Aorta (tissue), 5 donors: ENCODE measurements around the gene P2RX1. TPM values are rescaled to one million over a fixed set of nuclear protein-coding genes. Genes with fewer than 3 reads are reported as not detected.
A peak's percentile ranks its signal among the peaks of the same experiment; 100 is the strongest.

Experiments
- ATAC-seq: fragments of 200-7000 bp; cut with Tn5 transposase; one replicate; pipeline ENCODE4 v1.9.1; 2022; ENCODE audit warnings: moderate library complexity; ENCODE audit not compliant: low FRiP score
- DNase-seq, 2 donors: peaks; one replicate each; pipeline ENCODE4 v3.0.0-alpha.2; 2020
- H3K27ac ChIP-seq, 2 donors: one replicate each; pipeline ENCODE4 v1.5.1; 2013; ENCODE audit warnings: low read length in 2 of 2, mild to moderate bottlenecking in 2 of 2, moderate library complexity in 2 of 2, control low read depth in 1 of 2, inconsistent platforms in 1 of 2, low read depth in 1 of 2
- H3K27me3 ChIP-seq, 2 donors: one replicate each; pipeline ENCODE4 v1.6.1; 2013; ENCODE audit warnings: control low read depth in 1 of 2, low read length in 1 of 2, mild to moderate bottlenecking in 1 of 2, moderate library complexity in 1 of 2; ENCODE audit not compliant: insufficient read depth in 2 of 2, control insufficient read depth in 1 of 2
- H3K36me3 ChIP-seq, 2 donors: one replicate each; pipeline ENCODE4 v1.6.1; 2013; ENCODE audit warnings: control low read depth in 1 of 2, low read length in 1 of 2, mild to moderate bottlenecking in 1 of 2; ENCODE audit not compliant: insufficient read depth in 2 of 2, control insufficient read depth in 1 of 2
- H3K4me1 ChIP-seq, 2 donors: one replicate each; pipeline ENCODE4 v1.6.1; 2013; ENCODE audit warnings: low read length in 2 of 2, control low read depth in 1 of 2, mild to moderate bottlenecking in 1 of 2, moderate library complexity in 1 of 2; ENCODE audit not compliant: insufficient read depth in 2 of 2, control insufficient read depth in 1 of 2
- H3K4me3 ChIP-seq, 2 donors: one replicate each; pipeline ENCODE4 v1.5.1; 2013; ENCODE audit warnings: low read length in 2 of 2, control low read depth in 1 of 2, mild to moderate bottlenecking in 1 of 2
- H3K9me3 ChIP-seq: one replicate; pipeline ENCODE4 v1.6.1; 2013; ENCODE audit warnings: mild to moderate bottlenecking, low read length; ENCODE audit not compliant: control insufficient read depth
- WGBS, 2 donors: extraction: QIAGEN DNeasy Blood & Tissue Kit; methylation state at CpG; one replicate each; pipeline ENCODE4 v1.1.7; 2013; 5-methylcytosine and 5-hydroxymethylcytosine counted together
- intact Hi-C, 2 donors: fragments of 100-400 bp; cut with DNase I; formaldehyde crosslinking; loops; one replicate each; pipeline versions ENCODE4 v1.14.2 to v1.15.0; 2022
- polyA plus RNA-seq, 2 donors: library from polyadenylated mRNA; stranded (reverse); fragments of 200-250 nt; gene quantifications; one replicate each; pipeline ENCODE4 v1.2.3, GENCODE V29; 2013
- total RNA-seq, 2 donors: library from RNA; stranded (reverse); fragmentation: NEBNext Ultra II Directional; extraction: Animal tissue kit (Norgen Biotek cat#: 25700); gene quantifications; one replicate each; pipeline ENCODE4 v1.2.1, GENCODE V29; 2021
- donor health status: healthy with polysubstance abuse.
- donor health status: Bipolar disorder and iron deficiency.
- donor health status: DM: no; HTN: no; CAD: no.
- donor health status: DM: no; HTN: no; CAD: no.
- donor health status: DM: yes; HTN: yes; CAD: no.

The P2RX1 gene
- total and polyA plus RNA-seq, 4 donors: 0.50 to 4.7 (median 2.6) TPM

- ATAC-seq (no peak), DNase-seq (peak in 1 of 2 donors; percentile 64)
- no peaks in the 10 kb centered on the region for H3K27me3 ChIP-seq
- no peaks in the 10 kb centered on the region for H3K9me3 ChIP-seq
- no peak overlapping the region for H3K27ac ChIP-seq
- intact Hi-C loops: no loop called here
- no peaks in the 10 kb centered on the region for H3K36me3 ChIP-seq
- H3K4me3 ChIP-seq: no peak overlapping the region
- 83 to 85% methylated on average over 10 of the region's 10 CpGs for WGBS, 2 donors
- H3K4me1 ChIP-seq: no peaks in the 10 kb centered on the region
Observed at GRCh38 chr17:3852561-3852960, 63.7 kb downstream of the P2RX1 start.

GRCh38 chr17:3851461-3852100, 64.7 kb downstream of the P2RX1 start:
- ATAC-seq: no peak

GRCh38 chr17:3848229-3848835, 67.9 kb downstream of the P2RX1 start:
- no peaks in the 10 kb centered on the region for H3K36me3 ChIP-seq
- H3K4me3 ChIP-seq: no peak overlapping the region
- ATAC-seq (no peak), DNase-seq (peak in 1 of 2 donors; percentile 25)
- H3K27me3 ChIP-seq: no peaks in the 10 kb centered on the region
- no peaks in the 10 kb centered on the region for H3K9me3 ChIP-seq
- H3K4me1 ChIP-seq: no peaks in the 10 kb centered on the region
- intact Hi-C loops: loop anchor here in 1 of 2 donors (10.0 kb wide), 1 partner anchor 114 kb away; no protein-coding TSS in a partner anchor
- WGBS, 2 donors: 87 to 88% methylated on average over 9 of the region's 9 CpGs
- no peak overlapping the region for H3K27ac ChIP-seq

More at GRCh38 chr17:3851461-3852100, 64.7 kb downstream of the P2RX1 start:
- no peaks in the 10 kb centered on the region for H3K36me3 ChIP-seq
- no peak overlapping the region for H3K27ac ChIP-seq
- peak in 1 of 2 donors; percentile 55 for DNase-seq
- H3K4me3 ChIP-seq: no peak overlapping the region
- H3K27me3 ChIP-seq: no peaks in the 10 kb centered on the region
- intact Hi-C loops: no loop called here
- H3K9me3 ChIP-seq: no peaks in the 10 kb centered on the region
- 86 to 88% methylated on average over 24 of the region's 24 CpGs for WGBS, 2 donors
- no peaks in the 10 kb centered on the region for H3K4me1 ChIP-seq

GRCh38 chr17:3847165-3847670, 69.0 kb downstream of the P2RX1 start:
- ATAC-seq (no peak), DNase-seq (peak in 1 of 2 donors; percentile 71)
- 90 to 95% methylated on average over 9 of the region's 9 CpGs for WGBS, 2 donors
- no peak overlapping the region for H3K4me3 ChIP-seq
- H3K9me3 ChIP-seq: no peaks in the 10 kb centered on the region
- H3K27ac ChIP-seq: no peak overlapping the region
- intact Hi-C loops: loop anchor here in 1 of 2 donors (10.0 kb wide), 1 partner anchor 112 kb away; no protein-coding TSS in a partner anchor
- H3K4me1 ChIP-seq: no peaks in the 10 kb centered on the region
- H3K36me3 ChIP-seq: no peaks in the 10 kb centered on the region
- no peaks in the 10 kb centered on the region for H3K27me3 ChIP-seq

Other genes with a start within 250 kb of the P2RX1 start
- gene TAX1BP3, start 247.9 kb downstream of the P2RX1 start, total RNA-seq: 100 to 1,000 TPM; 101 to 108 TPM
- 100 to 1,000 TPM in 1 of 2 donors, 10 to 100 TPM in 1; 93.2 to 155 TPM for gene TAX1BP3, start 247.9 kb downstream of the P2RX1 start, polyA plus RNA-seq
- 10 to 100 TPM; 19.2 to 25.7 TPM for gene EMC6, start 247.7 kb downstream of the P2RX1 start, total RNA-seq
- 10 to 100 TPM; 33.1 to 48.5 TPM for gene EMC6, start 247.7 kb downstream of the P2RX1 start, polyA plus RNA-seq
- 1 to 10 TPM; 1.0 to 1.3 TPM for gene P2RX5, start 220.3 kb downstream of the P2RX1 start, total RNA-seq
- gene P2RX5, start 220.3 kb downstream of the P2RX1 start, polyA plus RNA-seq: 1 to 10 TPM in 1 of 2 donors, under 1 TPM in 1; 0.61 to 4.9 TPM
- gene HASPIN, start 192.6 kb downstream of the P2RX1 start, total RNA-seq: under 1 TPM; 0.13 to 0.27 TPM
- not detected for gene HASPIN, start 192.6 kb downstream of the P2RX1 start, polyA plus RNA-seq
- gene ITGAE, start 115.3 kb downstream of the P2RX1 start, total RNA-seq: 10 to 100 TPM; 16.0 to 20.5 TPM
- gene ITGAE, start 115.3 kb downstream of the P2RX1 start, polyA plus RNA-seq: 10 to 100 TPM; 35.4 to 57.0 TPM
- gene NCBP3, start 70.2 kb downstream of the P2RX1 start, total RNA-seq: 10 to 100 TPM; 28.2 to 36.9 TPM
- 10 to 100 TPM in 1 of 2 donors, 1 to 10 TPM in 1; 6.5 to 19.0 TPM for gene NCBP3, start 70.2 kb downstream of the P2RX1 start, polyA plus RNA-seq
- gene CAMKK1, start 23.4 kb downstream of the P2RX1 start, total RNA-seq: 10 to 100 TPM in 1 of 2 donors, 1 to 10 TPM in 1; 5.1 to 11.2 TPM
- 1 to 10 TPM; 1.6 to 4.2 TPM for gene CAMKK1, start 23.4 kb downstream of the P2RX1 start, polyA plus RNA-seq
- 10 to 100 TPM; 28.7 to 32.1 TPM for gene ATP2A3, start 48.0 kb upstream of the P2RX1 start, total RNA-seq
- 10 to 100 TPM in 1 of 2 donors, 1 to 10 TPM in 1; 7.5 to 88.7 TPM for gene ATP2A3, start 48.0 kb upstream of the P2RX1 start, polyA plus RNA-seq
- 10 to 100 TPM; 64.4 to 68.5 TPM for gene ZZEF1, start 226.6 kb upstream of the P2RX1 start, total RNA-seq
- 10 to 100 TPM; 11.0 to 18.9 TPM for gene ZZEF1, start 226.6 kb upstream of the P2RX1 start, polyA plus RNA-seq
- gene CYB5D2, start 226.7 kb upstream of the P2RX1 start, total RNA-seq: 10 to 100 TPM; 13.7 to 17.9 TPM
- 10 to 100 TPM; 14.8 to 30.3 TPM for gene CYB5D2, start 226.7 kb upstream of the P2RX1 start, polyA plus RNA-seq